Effector CD8-positive, alpha-beta T cell (primary cell): ENCODE measurements around the gene FANCL.
"Not testable (repeated sequence)": the region's sequence is repeated elsewhere in the genome, so short reads cannot be mapped to it uniquely, and the experiment has no call there.

ENCODE experiments used
- DNase-seq: peaks from one replicate; lab custom pipeline; 2025; lab: John Stamatoyannopoulos, UW

FANCL gene

GRCh38 chr2:58206785-58207184 lies 34.3 kb downstream of the FANCL start:
- DNase-seq: no peak

GRCh38 chr2:58204195-58204959 lies 36.7 kb downstream of the FANCL start:
- DNase-seq: no peak

DNA sequence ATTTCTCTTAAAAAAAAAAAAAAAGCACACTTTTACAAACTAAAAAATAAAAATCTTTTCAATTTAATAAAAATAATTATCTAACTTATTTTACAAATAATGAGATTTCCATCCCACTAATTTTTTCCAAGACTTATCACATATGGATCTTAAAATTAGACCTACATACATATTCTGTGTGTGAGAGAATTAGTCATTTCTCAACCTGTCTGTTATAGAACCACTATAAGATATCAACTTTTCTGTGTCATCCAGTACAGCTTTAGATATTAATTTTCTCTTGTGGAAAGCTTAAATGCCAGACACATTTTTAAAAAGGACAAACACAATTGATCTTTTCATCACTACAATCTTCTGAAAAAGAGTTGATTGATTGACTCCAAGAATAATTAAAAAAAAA lies 38.1 kb downstream of the FANCL start:
- no peak for DNase-seq

DNA sequence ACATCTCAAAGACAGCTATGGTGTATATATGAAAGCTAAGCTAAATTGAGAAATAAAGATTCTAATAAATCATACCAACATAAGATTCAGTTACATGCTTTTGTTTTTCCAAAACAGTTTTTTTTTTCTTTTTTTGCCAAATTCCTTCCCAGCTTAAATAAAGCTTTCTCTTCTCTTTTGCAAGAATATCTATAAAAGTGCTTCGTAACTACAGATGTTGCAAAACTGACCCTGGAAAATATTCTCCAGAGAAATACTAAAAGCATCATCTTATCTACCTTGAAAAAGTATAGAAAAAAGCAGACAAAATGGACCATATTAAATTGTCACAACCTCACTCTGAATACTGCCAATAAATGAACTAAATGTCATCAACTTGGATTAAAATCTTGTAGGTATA lies 38.7 kb downstream of the FANCL start:
- no peak for DNase-seq

DNA sequence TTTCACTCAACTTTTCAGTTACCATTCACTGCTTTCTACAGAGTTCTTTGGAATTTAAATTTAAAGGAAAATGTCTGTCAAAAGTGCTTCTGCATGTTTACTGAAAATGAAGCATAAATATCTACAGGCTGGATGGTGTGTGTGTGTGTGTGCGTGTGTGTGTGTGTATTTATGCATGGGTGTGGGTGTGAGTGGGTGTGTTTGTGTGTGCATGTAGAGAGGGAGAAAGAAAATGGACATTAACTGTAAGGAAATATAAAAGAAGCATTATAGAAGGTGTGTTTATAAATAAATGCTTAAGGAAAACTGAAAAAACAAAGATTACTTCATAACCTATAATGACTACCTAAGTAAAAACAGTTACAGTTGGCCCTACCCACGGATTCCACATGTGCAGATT lies 43.2 kb downstream of the FANCL start:
- no peak for DNase-seq

- DNase-seq: no peak
These were observed 45.5 kb downstream of the FANCL start for GRCh38 chr2:58195662-58196061.

DNA sequence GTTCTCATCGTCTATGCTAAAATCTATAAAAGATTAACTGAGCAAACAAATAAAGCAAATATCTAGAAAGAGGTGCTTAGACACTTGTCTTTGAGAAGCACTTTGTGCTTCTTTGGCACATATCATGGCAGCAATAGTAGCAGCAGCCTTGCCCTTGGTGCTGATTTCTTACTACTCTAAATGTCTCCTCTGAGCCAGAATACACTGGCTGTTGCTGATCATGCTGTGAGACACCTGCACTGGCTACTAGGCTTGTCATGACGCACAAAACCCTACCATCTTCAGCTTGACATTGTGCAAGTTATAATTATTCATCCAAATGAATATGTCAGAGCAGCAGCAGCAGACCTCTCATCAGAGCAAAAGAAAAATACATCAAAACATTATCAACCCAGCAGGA lies 46.7 kb downstream of the FANCL start:
- no peak for DNase-seq

- DNase-seq: not testable (repeated sequence)
These were observed 54.1 kb downstream of the FANCL start for GRCh38 chr2:58187022-58187421.

- DNase-seq: no peak
These were observed 54.6 kb downstream of the FANCL start for GRCh38 chr2:58186501-58186900.

GRCh38 chr2:58182527-58182926 lies 58.6 kb downstream of the FANCL start:
- no peak for DNase-seq

- no peak for DNase-seq
These were observed 60.5 kb downstream of the FANCL start for GRCh38 chr2:58180635-58181034.

GRCh38 chr2:58180175-58180574 lies 61.0 kb downstream of the FANCL start:
- not testable (repeated sequence) for DNase-seq

- not testable (repeated sequence) for DNase-seq
These were observed 63.9 kb downstream of the FANCL start for GRCh38 chr2:58177187-58177586.

DNA sequence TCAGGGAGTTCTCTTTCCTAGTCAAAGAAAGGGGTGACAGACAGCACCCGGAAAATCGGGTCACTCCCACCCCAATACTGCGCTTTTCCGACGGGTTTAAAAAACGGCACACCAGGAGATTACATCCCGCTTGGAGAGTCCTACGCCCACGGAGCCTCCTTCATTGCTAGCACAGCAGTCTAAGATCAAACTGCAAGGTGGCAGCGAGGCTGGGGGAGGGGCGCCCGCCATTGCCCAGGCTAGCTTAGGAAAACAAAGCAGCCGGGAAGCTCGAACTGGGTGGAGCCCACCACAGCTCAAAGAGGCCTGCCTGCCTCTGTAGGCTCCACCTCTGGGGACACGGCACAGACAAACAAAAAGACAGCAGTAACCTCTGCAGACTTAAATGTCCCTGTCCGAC lies 69.3 kb downstream of the FANCL start:
- not testable (repeated sequence) for DNase-seq

DNA sequence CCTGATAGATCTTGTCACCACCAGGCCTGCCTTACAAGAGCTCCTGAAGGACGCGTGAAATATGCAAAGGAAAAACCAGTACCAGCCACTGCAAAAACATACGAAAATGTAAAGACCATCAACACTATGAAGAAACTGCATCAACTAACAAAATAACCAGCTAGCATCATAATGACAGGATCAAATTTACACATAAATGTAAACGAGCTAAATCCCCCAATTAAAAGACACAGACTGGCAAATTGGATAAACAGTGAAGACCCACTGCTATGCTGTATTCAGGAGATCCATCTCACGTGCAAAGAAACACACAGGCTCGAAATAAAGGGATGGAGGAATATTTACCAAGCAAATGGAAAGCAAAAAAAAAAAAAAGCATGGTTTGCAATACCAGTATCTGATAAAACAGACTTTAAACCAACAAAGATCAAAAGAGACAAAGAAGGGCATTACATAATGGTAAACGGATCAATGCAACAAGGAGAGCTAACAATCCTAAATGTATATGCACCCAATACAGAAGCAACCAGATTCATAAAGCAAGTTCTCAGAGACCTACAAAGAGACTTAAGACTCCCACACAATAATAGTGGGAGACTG lies 70.7 kb downstream of the FANCL start:
- DNase-seq: not testable (repeated sequence)

DNA sequence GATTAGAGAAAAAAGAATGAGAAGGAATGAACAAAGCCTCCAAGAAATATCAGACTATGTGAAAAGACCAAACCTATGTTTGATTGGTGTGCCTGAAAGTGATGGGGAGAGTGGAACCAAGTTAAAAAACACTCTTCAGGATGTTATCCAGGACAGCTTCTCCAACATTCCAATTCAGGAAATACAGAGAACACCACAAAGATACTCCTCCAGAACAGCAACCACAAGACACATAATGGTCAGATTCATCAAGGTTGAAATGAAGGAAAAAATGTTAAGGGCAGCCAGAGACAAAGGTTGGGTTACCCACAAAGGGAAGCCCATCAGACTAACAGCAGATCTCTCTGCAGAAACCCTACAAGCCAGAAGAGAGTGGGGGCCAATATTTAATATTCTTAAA lies 71.3 kb downstream of the FANCL start:
- DNase-seq: not testable (repeated sequence)

DNA sequence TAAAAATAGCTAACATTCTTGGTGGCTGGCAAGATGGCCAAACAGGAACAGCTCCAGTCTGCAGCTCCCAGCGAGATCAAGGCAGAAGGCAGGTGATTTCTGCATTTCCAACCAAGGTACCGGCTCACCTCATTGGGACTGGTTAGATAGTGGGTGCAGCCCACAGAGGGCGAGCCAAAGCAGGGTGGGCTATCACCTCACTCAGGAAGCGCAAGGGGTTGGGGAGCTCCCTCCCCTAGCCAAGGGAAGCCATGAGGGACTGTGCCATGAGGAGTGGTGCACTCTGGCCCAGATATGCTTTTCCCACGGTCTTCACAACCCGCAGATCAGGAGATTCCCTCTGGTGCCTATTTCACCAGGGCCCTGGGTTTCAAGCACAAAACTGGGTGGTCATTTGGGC lies 73.0 kb downstream of the FANCL start:
- DNase-seq: not testable (repeated sequence)

DNA sequence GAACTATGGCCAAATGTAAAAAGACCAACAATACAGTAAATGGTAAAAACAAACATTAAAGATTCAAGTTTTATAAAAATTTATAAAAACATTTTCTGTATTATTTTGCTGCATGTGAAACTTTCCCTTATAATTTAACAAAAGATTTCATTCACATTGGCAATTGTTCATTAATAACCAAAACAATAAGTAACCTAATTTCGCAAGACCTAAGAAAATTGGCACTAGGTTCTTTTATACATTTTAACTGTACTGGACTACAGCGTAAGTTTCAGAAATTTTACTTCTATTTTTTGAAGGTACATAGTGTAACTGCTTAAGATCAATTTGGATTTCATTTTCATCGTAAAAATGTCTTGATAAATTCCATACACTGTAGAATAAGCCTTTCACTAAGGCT lies 77.2 kb downstream of the FANCL start:
- no peak for DNase-seq

DNA sequence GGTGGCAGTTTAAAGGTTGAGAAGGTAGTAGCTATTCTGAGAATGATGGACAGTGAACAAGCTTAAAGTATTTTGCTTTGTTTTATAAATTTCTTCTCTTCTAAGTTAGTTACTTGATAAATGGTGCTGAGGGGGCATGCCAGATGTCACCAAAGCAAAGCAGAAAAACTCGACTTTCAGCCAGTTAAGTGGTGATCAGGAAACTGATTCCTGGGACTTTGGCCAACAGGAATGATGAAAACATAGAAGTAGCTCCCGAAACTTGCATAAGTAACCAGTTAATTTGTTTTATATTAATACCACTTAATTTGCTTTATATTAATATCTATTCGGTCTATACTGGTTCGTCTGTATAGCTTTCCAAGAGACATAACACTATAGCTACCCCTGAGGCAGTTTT lies 82.6 kb downstream of the FANCL start:
- DNase-seq: no peak

GRCh38 chr2:58157754-58158153 lies 83.4 kb downstream of the FANCL start:
- no peak for DNase-seq

DNA sequence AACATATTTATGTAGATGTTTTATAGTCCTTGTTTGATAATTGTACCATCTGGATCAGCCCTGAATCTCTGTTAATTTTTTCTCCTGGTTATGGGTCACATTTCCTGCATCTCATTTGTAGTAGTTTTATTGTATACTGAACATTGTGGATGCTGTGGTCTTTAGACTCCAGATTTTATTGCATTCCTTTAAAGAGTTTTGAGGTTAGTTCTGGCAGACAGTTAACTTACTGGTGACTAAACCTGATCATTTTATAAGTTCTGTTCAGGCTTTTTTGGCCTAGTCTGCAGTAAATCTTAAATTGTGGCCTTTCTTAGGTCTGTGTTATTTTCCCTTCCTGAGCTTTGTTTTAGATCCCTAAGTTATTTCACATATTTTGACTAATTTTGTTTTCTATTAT lies 84.3 kb downstream of the FANCL start:
- no peak for DNase-seq

DNA sequence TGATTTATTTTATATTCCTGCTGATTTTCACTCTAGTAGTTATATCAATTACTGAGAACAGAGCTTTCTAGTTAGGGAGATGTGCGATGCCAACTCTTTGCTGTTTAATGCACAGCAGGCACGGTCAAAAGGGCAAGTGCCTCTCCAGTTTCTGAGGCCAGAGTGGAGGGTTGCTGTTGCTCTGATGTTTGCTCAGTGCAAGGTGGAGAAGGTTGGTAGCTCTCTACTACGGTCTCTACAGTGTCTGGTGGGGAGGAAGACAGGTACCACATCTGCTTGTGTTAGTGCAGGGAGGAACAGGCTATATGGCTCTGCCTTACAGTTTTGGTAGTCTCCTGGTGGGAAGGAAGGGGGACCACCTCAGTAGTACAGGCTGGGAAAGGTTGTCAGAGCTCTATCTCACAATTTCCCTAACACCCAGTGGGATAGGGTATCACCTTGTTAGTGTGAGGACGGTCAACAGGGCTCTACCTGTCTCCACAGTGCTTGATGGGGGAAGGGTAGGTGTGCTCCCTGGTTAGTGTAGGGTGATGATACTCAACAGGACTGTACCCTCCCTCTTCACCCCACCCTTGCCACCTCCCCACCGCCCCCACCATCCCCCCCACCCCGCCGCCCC lies 85.9 kb downstream of the FANCL start:
- DNase-seq: no peak

- no peak for DNase-seq
These were observed 94.4 kb downstream of the FANCL start for GRCh38 chr2:58146707-58147106.
